Smooth muscle cell (in vitro differentiated cells): ENCODE measurements around the gene CAP1. TPM values are rescaled to one million over a fixed set of nuclear protein-coding genes. Genes with fewer than 3 reads are reported as not detected.

ENCODE experiments used
- DNase-seq: peaks from one replicate; lab custom pipeline; 2025; ENCODE audit not compliant: unreplicated experiment; lab: John Stamatoyannopoulos, UW
- H2AFZ ChIP-seq: fragments of 200-600 bp; sonication (generic); 2 replicates; pipeline ENCODE4 v1.6.0; 2016; ENCODE audit warnings: antibody characterized with exemption, low read depth, mild to moderate bottlenecking
- H3F3A ChIP-seq: fragments of 200-600 bp; sonication (generic); 2 replicates; pipeline ENCODE4 v1.6.0; 2017; ENCODE audit warnings: antibody characterized with exemption, low read depth
- H3K27ac ChIP-seq: fragments of 200-600 bp; sonication (generic); 2 replicates; pipeline ENCODE4 v1.5.1; 2016; ENCODE audit warnings: low read depth, mild to moderate bottlenecking
- H3K27me3 ChIP-seq: fragments of 200-600 bp; sonication (generic); 2 replicates; pipeline ENCODE4 v1.6.1; 2016; ENCODE audit warnings: low read depth, mild to moderate bottlenecking
- H3K36me3 ChIP-seq: fragments of 200-600 bp; sonication (generic); 2 replicates; pipeline ENCODE4 v1.5.1; 2016; ENCODE audit warnings: low read depth
- H3K4me1 ChIP-seq: fragments of 200-600 bp; sonication (generic); 2 replicates; pipeline ENCODE4 v1.5.1; 2016; ENCODE audit warnings: low read depth
- H3K4me2 ChIP-seq: fragments of 200-600 bp; sonication (generic); 2 replicates; pipeline ENCODE4 v1.6.0; 2016; ENCODE audit warnings: mild to moderate bottlenecking
- H3K4me3 ChIP-seq: fragments of 200-600 bp; sonication (generic); 2 replicates; pipeline ENCODE4 v1.5.1; 2016; ENCODE audit warnings: mild to moderate bottlenecking
- H3K79me2 ChIP-seq: fragments of 200-600 bp; sonication (generic); 2 replicates; pipeline ENCODE4 v1.6.0; 2016; ENCODE audit warnings: low read depth, mild to moderate bottlenecking
- H3K9ac ChIP-seq: fragments of 200-600 bp; sonication (generic); 2 replicates; pipeline ENCODE4 v1.6.0; 2016; ENCODE audit warnings: low read depth
- H3K9me3 ChIP-seq: fragments of 200-600 bp; sonication (generic); replicated peaks from 2 replicates; pipeline ENCODE4 v1.5.1; 2016; ENCODE audit warnings: low read depth
- H4K20me1 ChIP-seq: fragments of 200-600 bp; sonication (generic); 2 replicates; pipeline ENCODE4 v1.6.0; 2016; ENCODE audit warnings: low read depth
- CTCF ChIP-seq: fragments of 200-600 bp; sonication (generic); IDR thresholded peaks from 2 replicates; pipeline ENCODE4 v1.5.1; 2017; ENCODE audit warnings: borderline replicate concordance, mild to moderate bottlenecking, antibody characterized with exemption; ENCODE audit not compliant: insufficient read depth, poor library complexity, severe bottlenecking
- WGBS: methylation state at CpG from one replicate; pipeline ENCODE4 v1.1.7; 2016; ENCODE audit warnings: low lambda C conversion rate; 5-methylcytosine and 5-hydroxymethylcytosine counted together
- polyA plus RNA-seq: library from polyadenylated mRNA; unstranded; fragments of >200 nt; fragmentation: Nextera tagmentation; extraction: Ambion mirVana; gene quantifications from 2 replicates; pipeline ENCODE4 v1.2.1, GENCODE V29; 2016
- total RNA-seq: library from RNA; depleted of rRNA; stranded (reverse); fragments of >200 nt; gene quantifications from 2 replicates; pipeline ENCODE4 v1.2.3, GENCODE V29; 2014

CAP1 gene
- 362 and 390 TPM in 2 replicates for total RNA-seq
- polyA plus RNA-seq = 370 and 381 TPM in 2 replicates

GRCh38 chr1:40040511-40041465, at the start of gene CAP1:
TSS of gene CAP1 (plus strand) at chr1:40040729. CDS start at chr1:40059347, 18,618 bp downstream.
- peak within 1 kb of the TSS; percentile 54 for H2AFZ ChIP-seq
- 1% methylated on average over 65 of the region's 65 CpGs for WGBS
- peaks cover 53% of the 10 kb centered on the region for H3K79me2 ChIP-seq
- peaks cover 3% of the 10 kb centered on the region for H3F3A ChIP-seq
- peak within 1 kb of the TSS; percentile 87 for H3K27ac ChIP-seq
- DNase-seq = peak; percentile 96
- peaks cover 48% of the 10 kb centered on the region for H4K20me1 ChIP-seq
- no peaks in the 10 kb centered on the region for H3K36me3 ChIP-seq
- H3K9me3 ChIP-seq = no peaks in the 10 kb centered on the region
- TF ChIP-seq CTCF = no peak
- H3K4me3 ChIP-seq = peak within 1 kb of the TSS; percentile 91
- no peaks in the 10 kb centered on the region for H3K27me3 ChIP-seq
- H3K9ac ChIP-seq = peak within 1 kb of the TSS; percentile 91
- H3K4me1 ChIP-seq = peaks cover 24% of the 10 kb centered on the region
- H3K4me2 ChIP-seq = peak within 1 kb of the TSS; percentile 94

GRCh38 chr1:39992234-39992633, 48.3 kb upstream of the CAP1 start:
- no peak for DNase-seq
- H3K4me2 ChIP-seq = no peak overlapping the region

GRCh38 chr1:39992888-39993287, 47.6 kb upstream of the CAP1 start:
- Histone ChIP-seq H3K9ac (no peak overlapping the region), H3K27ac (no peak overlapping the region), H3K4me2 (no peak overlapping the region), H2AFZ (no peak overlapping the region), H3K27me3 (no peaks in the 10 kb centered on the region), H3K9me3 (no peaks in the 10 kb centered on the region), H3F3A (no peaks in the 10 kb centered on the region), H4K20me1 (no peaks in the 10 kb centered on the region), H3K4me3 (no peak overlapping the region), H3K79me2 (no peaks in the 10 kb centered on the region), H3K36me3 (no peaks in the 10 kb centered on the region), H3K4me1 (no peaks in the 10 kb centered on the region)
- WGBS = 96% methylated on average over 5 of the region's 5 CpGs
- no peak for DNase-seq
- TF ChIP-seq CTCF = no peak

More at GRCh38 chr1:39992234-39992633, 48.3 kb upstream of the CAP1 start:
- no peaks in the 10 kb centered on the region for H3K36me3 ChIP-seq
- 82% methylated on average over 2 of the region's 2 CpGs for WGBS
- no peak overlapping the region for H3K27ac ChIP-seq
- no peak overlapping the region for H3K9ac ChIP-seq
- TF ChIP-seq CTCF = no peak
- no peaks in the 10 kb centered on the region for H3F3A ChIP-seq
- H3K79me2 ChIP-seq = no peaks in the 10 kb centered on the region
- no peaks in the 10 kb centered on the region for H3K27me3 ChIP-seq
- no peak overlapping the region for H3K4me3 ChIP-seq
- H2AFZ ChIP-seq = no peak overlapping the region
- no peaks in the 10 kb centered on the region for H4K20me1 ChIP-seq
- H3K9me3 ChIP-seq = no peaks in the 10 kb centered on the region
- no peaks in the 10 kb centered on the region for H3K4me1 ChIP-seq

GRCh38 chr1:39995973-39996393, 44.5 kb upstream of the CAP1 start:
- no peaks in the 10 kb centered on the region for H3K27me3 ChIP-seq
- no peaks in the 10 kb centered on the region for H3K36me3 ChIP-seq
- no peak overlapping the region for H3K27ac ChIP-seq
- H4K20me1 ChIP-seq = no peaks in the 10 kb centered on the region
- TF ChIP-seq CTCF = no peak
- H3K4me3 ChIP-seq = no peak overlapping the region
- no peak overlapping the region for H3K9ac ChIP-seq
- no peak overlapping the region for H3K4me2 ChIP-seq
- H3K4me1 ChIP-seq = no peaks in the 10 kb centered on the region
- no peaks in the 10 kb centered on the region for H3F3A ChIP-seq
- DNase-seq = no peak
- WGBS = 100% methylated on average over 1 of the region's 1 CpG
- H3K79me2 ChIP-seq = no peaks in the 10 kb centered on the region
- H2AFZ ChIP-seq = no peak overlapping the region
- H3K9me3 ChIP-seq = no peaks in the 10 kb centered on the region
